Measurements from ENCODE around the gene TREH.
"Not testable (repeated sequence)": the region's sequence is repeated elsewhere in the genome, so short reads cannot be mapped to it uniquely, and the experiment has no call there.

TREH gene

DNA sequence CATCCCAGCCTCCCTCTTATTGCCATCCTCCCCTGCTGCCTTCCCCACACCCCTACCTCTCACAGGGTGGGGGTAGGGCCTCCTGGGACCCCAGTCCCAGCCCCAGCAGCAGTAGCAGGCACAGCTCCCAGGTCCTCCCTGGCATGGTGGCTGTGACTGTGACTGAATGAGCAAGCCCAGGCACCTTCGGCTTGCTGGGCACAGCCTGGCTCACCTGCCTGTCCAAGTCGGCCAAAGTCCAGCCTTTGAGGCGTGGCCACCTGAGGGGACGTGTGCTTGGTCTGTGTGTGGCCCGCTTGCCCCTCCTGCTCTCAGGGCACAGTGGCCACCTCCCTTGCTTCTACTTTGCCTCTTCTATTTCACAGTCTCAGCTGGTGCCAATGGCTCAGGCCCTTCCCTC lies at the start of gene TREH:
Gene TREH, minus strand, starts transcription at position 168 of the 400 bp plus-strand sequence. Its CDS starts 23 bp downstream, at position 145.
- peaks cover 0 to 8% (median 2%) of the 10 kb centered on the region in 10 experiments; a peak in 6 of 20 replicates for H3K4me1 ChIP-seq
- no peaks in the 10 kb centered on the region for H4K20me1 ChIP-seq
- H3K27ac ChIP-seq = no peak within 1 kb of the TSS
- H3K36me3 ChIP-seq = no peaks in the 10 kb centered on the region
- no peak for TF ChIP-seq Cebpa-rat (IDR thresholded peaks at IDR 0.05)
- no peak within 1 kb of the TSS for H3K4me2 ChIP-seq
- H3K9ac ChIP-seq = no peak within 1 kb of the TSS
- H3K4me3 ChIP-seq = no peak within 1 kb of the TSS
- H3K9me3 ChIP-seq (replicated peaks in 1 of 11) = peaks cover 8 to 26% (median 17%) of the 10 kb centered on the region in 11 experiments; a peak in 20 of 22 replicates
- H3K27me3 ChIP-seq = no peaks in the 10 kb centered on the region

- H3K27me3 ChIP-seq, H3K4me2 ChIP-seq, H4K20me1 ChIP-seq, H3K4me1 ChIP-seq, H3K27ac ChIP-seq, H3K9ac ChIP-seq, H3K4me3 ChIP-seq, H3K36me3 ChIP-seq: not testable (repeated sequence)
- H3K9me3 ChIP-seq (replicated peaks in 1 of 11) = peaks cover 0 to 24% (median 16%) of the 10 kb centered on the region in 11 experiments; a peak in 16 of 22 replicates
Observed at GRCh38 chr11:118728112-118728511, 48.7 kb upstream of the TREH start.

- not testable (repeated sequence) for H3K36me3 ChIP-seq
Observed at GRCh38 chr11:118727721-118728066, 48.2 kb upstream of the TREH start.

DNA sequence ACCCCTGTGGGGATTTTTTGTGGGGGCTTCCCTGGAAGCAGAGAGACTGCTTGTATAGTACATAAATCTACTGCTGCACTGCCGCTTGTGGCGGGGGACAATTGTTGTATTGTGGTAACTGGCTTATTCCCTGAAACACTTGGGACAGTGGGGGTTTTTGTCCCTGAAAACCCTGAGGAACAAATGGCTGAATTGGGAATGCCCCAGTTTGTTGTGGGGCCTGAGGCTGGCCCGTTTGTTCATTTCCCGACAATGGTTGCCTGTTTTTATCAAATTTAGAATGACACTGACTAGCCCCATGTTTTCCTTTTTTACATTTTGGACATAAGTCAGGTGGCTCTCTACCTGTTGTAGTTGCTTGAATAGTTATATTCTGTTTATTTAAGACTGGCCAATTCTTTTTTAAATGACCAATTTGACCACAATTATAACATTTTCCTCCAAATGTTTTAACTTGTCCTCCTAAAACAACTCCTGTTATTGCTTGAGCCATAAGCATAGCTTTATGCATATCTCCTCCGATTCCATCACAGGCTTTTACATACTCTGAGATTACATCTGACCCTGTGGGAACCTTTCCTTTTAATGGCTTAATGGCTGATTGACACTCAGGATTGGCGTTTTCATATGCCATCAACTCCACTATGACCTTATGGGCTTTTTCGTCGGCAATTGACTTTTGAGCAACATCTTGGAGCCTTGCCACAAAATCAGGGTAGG lies 47.7 kb upstream of the TREH start:
- not testable (repeated sequence) for H3K4me2 ChIP-seq, H3K9ac ChIP-seq, H4K20me1 ChIP-seq, H3K36me3 ChIP-seq, H3K4me1 ChIP-seq, H3K27me3 ChIP-seq, H3K4me3 ChIP-seq, H3K27ac ChIP-seq
- peaks cover 0 to 19% (median 16%) of the 10 kb centered on the region in 11 experiments; a peak in 16 of 22 replicates for H3K9me3 ChIP-seq (replicated peaks in 1 of 11)

More at GRCh38 chr11:118727721-118728066, 48.2 kb upstream of the TREH start:
- not testable (repeated sequence) for H3K9ac ChIP-seq, H4K20me1 ChIP-seq, H3K27me3 ChIP-seq, H3K4me1 ChIP-seq, H3K4me3 ChIP-seq, H3K4me2 ChIP-seq, H3K27ac ChIP-seq
- peaks cover 0 to 24% (median 16%) of the 10 kb centered on the region in 11 experiments; a peak in 16 of 22 replicates for H3K9me3 ChIP-seq (replicated peaks in 1 of 11)

GRCh38 chr11:118721478-118722015 lies 42.1 kb upstream of the TREH start:
- not testable (repeated sequence) for H3K4me3 ChIP-seq; H3K9ac ChIP-seq; H4K20me1 ChIP-seq; H3K9me3 ChIP-seq (replicated peaks in 1 of 11); H3K4me1 ChIP-seq; H3K27ac ChIP-seq; H3K36me3 ChIP-seq; H3K4me2 ChIP-seq; H3K27me3 ChIP-seq

GRCh38 chr11:118720740-118721139 lies 41.3 kb upstream of the TREH start:
- H3K36me3 ChIP-seq; H3K9me3 ChIP-seq (replicated peaks in 1 of 11); H3K4me2 ChIP-seq; H3K9ac ChIP-seq; H3K27ac ChIP-seq; H3K4me3 ChIP-seq; H4K20me1 ChIP-seq; H3K27me3 ChIP-seq: not testable (repeated sequence)
- peaks cover 3 to 11% (median 4%) of the 10 kb centered on the region in 10 experiments for H3K4me1 ChIP-seq

DNA sequence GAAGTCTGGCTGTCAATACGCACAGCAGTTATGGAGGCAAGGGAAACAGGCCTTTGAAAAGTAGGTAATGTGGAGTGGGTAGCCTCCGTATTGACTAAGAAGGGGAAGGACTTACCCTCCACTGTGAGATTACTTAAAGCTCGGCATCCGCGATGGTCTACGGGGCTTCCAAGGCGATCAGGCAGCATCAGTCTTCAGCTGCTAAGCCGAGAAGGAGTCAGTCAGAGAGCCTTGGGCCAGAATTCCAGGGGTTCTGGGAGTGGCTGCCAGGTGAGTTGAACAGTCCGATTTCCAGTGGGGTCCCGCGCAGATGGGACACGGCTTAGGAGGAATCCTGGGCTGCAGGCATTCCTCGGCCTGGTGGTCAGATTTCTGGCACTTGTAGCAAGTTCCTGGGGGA lies 40.6 kb upstream of the TREH start:
- not testable (repeated sequence) for H3K4me2 ChIP-seq; H3K27me3 ChIP-seq; H3K9ac ChIP-seq; H3K4me3 ChIP-seq; H3K9me3 ChIP-seq (replicated peaks in 1 of 11); H4K20me1 ChIP-seq; H3K27ac ChIP-seq; H3K36me3 ChIP-seq
- H3K4me1 ChIP-seq = peaks cover 9 to 18% (median 10%) of the 10 kb centered on the region in 10 experiments

- H3K9ac ChIP-seq; H3K4me3 ChIP-seq; H3K9me3 ChIP-seq (replicated peaks in 1 of 11); H3K27ac ChIP-seq; H4K20me1 ChIP-seq; H3K36me3 ChIP-seq; H3K4me2 ChIP-seq; H3K27me3 ChIP-seq: not testable (repeated sequence)
- H3K4me1 ChIP-seq = peaks cover 9 to 21% (median 12%) of the 10 kb centered on the region in 10 experiments
Observed at GRCh38 chr11:118718562-118718961, 39.1 kb upstream of the TREH start.

GRCh38 chr11:118717733-118718132 lies 38.3 kb upstream of the TREH start:
- not testable (repeated sequence) for H3K4me3 ChIP-seq; H3K4me2 ChIP-seq; H4K20me1 ChIP-seq; H3K27me3 ChIP-seq; H3K36me3 ChIP-seq; H3K9ac ChIP-seq; H3K9me3 ChIP-seq (replicated peaks in 1 of 11); H3K27ac ChIP-seq
- peaks cover 9 to 21% (median 12%) of the 10 kb centered on the region in 10 experiments for H3K4me1 ChIP-seq

- peaks cover 9 to 21% (median 12%) of the 10 kb centered on the region in 10 experiments for H3K4me1 ChIP-seq
- not testable (repeated sequence) for H3K4me2 ChIP-seq
Observed at GRCh38 chr11:118717221-118717620, 37.8 kb upstream of the TREH start.

More at GRCh38 chr11:118717221-118717620, 37.8 kb upstream of the TREH start:
- not testable (repeated sequence) for H3K9me3 ChIP-seq (replicated peaks in 1 of 11); H3K36me3 ChIP-seq; H4K20me1 ChIP-seq; H3K9ac ChIP-seq; H3K27me3 ChIP-seq; H3K4me3 ChIP-seq; H3K27ac ChIP-seq

All from BLaER1 treated with 17β-estradiol and CSF1 and Interleukin-3, amounts not matched to agents 10 nM and 100 nM (cell line).